H1 (cell line): ENCODE results near the gene GGTLC2. TPM values are rescaled to one million over a fixed set of nuclear protein-coding genes. Genes with fewer than 3 reads are reported as not detected.

ENCODE experiments used
- ASH2L ChIP-seq: fragments of 200-600, 300-600 bp; sonication (generic); IDR thresholded peaks from one replicate; pipeline ENCODE4 v1.7.1; 2017; ENCODE audit warnings: low read length
- FOSL1 ChIP-seq: IDR thresholded peaks from 2 replicates; pipeline ENCODE4 v1.6.1; 2011; ENCODE audit warnings: mild to moderate bottlenecking, low read depth, low read length, moderate library complexity; ENCODE audit not compliant: insufficient read depth
- HDAC2 ChIP-seq, 2 experiments: fragments of 300-600 bp in 1 of 2; sonication (generic) in 1 of 2; IDR thresholded peaks; 2 replicates each; pipeline ENCODE4 v1.6.1; 2011 to 2012; ENCODE audit warnings: low read depth in 2 of 2, low read length in 2 of 2, mild to moderate bottlenecking in 2 of 2, moderate library complexity in 2 of 2, borderline replicate concordance in 1 of 2, inconsistent platforms in 1 of 2
- SIN3A ChIP-seq, 2 experiments: IDR thresholded peaks in 1 of 2; conservative IDR thresholded peaks in 1 of 2; 2 replicates each; pipeline ENCODE4 v1.6.1; 2011 to 2012; ENCODE audit warnings: low read length in 2 of 2, improper control_type of control experiment in 1 of 2, low read depth in 1 of 2, mild to moderate bottlenecking in 1 of 2
- polyA plus RNA-seq, 7 experiments: library from polyadenylated mRNA; depleted of rRNA in 3 of 7; stranded (reverse) in 5 of 7; unstranded in 2 of 7; fragments of >200 nt in 5 of 7; fragments of 200-250 nt in 2 of 7; gene quantifications; 1 replicate in 5 of 7; 2 replicates in 1 of 7; 4 replicates in 1 of 7; pipeline versions ENCODE4 v1.2.1 to v1.2.3, GENCODE V29; 2011 to 2013; ENCODE audit warnings: missing spikeins in 2 of 7, mixed read lengths in 2 of 7
- total RNA-seq: library from RNA; stranded (reverse); fragmentation: NEBNext Ultra II Directional; extraction: Animal tissue kit (Norgen Biotek cat#: 25700); gene quantifications from 2 replicates; pipeline ENCODE4 v1.2.1, GENCODE V29; 2021
- TF ChIP-seq, protein P1 (sequence below): fragments of 300-600 bp; sonication (generic); IDR thresholded peaks from 2 replicates; pipeline ENCODE4 v1.7.1; 2012; ENCODE audit warnings: low read length, moderate library complexity, mild to moderate bottlenecking, inconsistent platforms; ENCODE audit not compliant: insufficient replicate concordance
- TF ChIP-seq, protein P2 (sequence below), 3 experiments: IDR thresholded peaks; 1 replicate in 2 of 3; 2 replicates in 1 of 3; pipeline versions ENCODE4 v1.5.1 to v1.6.1; 2011; ENCODE audit warnings: low read length in 3 of 3, mild to moderate bottlenecking in 3 of 3, inconsistent platforms in 2 of 3, low read depth in 1 of 3, moderate library complexity in 1 of 3; ENCODE audit not compliant: insufficient read depth in 1 of 3; ENCODE audit errors: control extremely low read depth in 1 of 3
- TF ChIP-seq, protein P3 (sequence below): IDR thresholded peaks from 2 replicates; pipeline ENCODE4 v1.6.1; 2012; ENCODE audit warnings: inconsistent platforms

GGTLC2 gene
- total and polyA plus RNA-seq, 2 of the 8 experiments (the other 6 are each of a cell fraction or from before 2014, with no cell fraction given): not detected

DNA sequence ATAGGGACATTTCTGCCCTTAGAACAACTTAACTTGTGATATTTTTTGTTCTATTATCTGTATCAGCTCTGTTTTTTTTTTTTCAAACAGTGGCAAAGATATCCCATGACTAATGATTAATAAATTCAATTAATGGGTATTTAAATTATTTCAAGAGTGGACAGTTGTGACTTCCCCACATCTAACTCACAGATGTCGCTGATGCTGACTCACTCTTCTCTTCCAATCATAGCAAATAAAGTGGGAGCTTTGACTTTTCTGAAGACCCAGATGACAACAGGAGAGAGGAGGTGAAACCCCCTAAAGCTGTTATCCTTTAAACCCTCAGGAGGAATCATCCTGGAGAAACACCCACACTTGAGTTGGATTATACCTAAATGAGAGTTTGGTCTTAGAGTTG, 27.1 kb downstream of the GGTLC2 start (continued):
- TF ChIP-seq, protein P1, sequence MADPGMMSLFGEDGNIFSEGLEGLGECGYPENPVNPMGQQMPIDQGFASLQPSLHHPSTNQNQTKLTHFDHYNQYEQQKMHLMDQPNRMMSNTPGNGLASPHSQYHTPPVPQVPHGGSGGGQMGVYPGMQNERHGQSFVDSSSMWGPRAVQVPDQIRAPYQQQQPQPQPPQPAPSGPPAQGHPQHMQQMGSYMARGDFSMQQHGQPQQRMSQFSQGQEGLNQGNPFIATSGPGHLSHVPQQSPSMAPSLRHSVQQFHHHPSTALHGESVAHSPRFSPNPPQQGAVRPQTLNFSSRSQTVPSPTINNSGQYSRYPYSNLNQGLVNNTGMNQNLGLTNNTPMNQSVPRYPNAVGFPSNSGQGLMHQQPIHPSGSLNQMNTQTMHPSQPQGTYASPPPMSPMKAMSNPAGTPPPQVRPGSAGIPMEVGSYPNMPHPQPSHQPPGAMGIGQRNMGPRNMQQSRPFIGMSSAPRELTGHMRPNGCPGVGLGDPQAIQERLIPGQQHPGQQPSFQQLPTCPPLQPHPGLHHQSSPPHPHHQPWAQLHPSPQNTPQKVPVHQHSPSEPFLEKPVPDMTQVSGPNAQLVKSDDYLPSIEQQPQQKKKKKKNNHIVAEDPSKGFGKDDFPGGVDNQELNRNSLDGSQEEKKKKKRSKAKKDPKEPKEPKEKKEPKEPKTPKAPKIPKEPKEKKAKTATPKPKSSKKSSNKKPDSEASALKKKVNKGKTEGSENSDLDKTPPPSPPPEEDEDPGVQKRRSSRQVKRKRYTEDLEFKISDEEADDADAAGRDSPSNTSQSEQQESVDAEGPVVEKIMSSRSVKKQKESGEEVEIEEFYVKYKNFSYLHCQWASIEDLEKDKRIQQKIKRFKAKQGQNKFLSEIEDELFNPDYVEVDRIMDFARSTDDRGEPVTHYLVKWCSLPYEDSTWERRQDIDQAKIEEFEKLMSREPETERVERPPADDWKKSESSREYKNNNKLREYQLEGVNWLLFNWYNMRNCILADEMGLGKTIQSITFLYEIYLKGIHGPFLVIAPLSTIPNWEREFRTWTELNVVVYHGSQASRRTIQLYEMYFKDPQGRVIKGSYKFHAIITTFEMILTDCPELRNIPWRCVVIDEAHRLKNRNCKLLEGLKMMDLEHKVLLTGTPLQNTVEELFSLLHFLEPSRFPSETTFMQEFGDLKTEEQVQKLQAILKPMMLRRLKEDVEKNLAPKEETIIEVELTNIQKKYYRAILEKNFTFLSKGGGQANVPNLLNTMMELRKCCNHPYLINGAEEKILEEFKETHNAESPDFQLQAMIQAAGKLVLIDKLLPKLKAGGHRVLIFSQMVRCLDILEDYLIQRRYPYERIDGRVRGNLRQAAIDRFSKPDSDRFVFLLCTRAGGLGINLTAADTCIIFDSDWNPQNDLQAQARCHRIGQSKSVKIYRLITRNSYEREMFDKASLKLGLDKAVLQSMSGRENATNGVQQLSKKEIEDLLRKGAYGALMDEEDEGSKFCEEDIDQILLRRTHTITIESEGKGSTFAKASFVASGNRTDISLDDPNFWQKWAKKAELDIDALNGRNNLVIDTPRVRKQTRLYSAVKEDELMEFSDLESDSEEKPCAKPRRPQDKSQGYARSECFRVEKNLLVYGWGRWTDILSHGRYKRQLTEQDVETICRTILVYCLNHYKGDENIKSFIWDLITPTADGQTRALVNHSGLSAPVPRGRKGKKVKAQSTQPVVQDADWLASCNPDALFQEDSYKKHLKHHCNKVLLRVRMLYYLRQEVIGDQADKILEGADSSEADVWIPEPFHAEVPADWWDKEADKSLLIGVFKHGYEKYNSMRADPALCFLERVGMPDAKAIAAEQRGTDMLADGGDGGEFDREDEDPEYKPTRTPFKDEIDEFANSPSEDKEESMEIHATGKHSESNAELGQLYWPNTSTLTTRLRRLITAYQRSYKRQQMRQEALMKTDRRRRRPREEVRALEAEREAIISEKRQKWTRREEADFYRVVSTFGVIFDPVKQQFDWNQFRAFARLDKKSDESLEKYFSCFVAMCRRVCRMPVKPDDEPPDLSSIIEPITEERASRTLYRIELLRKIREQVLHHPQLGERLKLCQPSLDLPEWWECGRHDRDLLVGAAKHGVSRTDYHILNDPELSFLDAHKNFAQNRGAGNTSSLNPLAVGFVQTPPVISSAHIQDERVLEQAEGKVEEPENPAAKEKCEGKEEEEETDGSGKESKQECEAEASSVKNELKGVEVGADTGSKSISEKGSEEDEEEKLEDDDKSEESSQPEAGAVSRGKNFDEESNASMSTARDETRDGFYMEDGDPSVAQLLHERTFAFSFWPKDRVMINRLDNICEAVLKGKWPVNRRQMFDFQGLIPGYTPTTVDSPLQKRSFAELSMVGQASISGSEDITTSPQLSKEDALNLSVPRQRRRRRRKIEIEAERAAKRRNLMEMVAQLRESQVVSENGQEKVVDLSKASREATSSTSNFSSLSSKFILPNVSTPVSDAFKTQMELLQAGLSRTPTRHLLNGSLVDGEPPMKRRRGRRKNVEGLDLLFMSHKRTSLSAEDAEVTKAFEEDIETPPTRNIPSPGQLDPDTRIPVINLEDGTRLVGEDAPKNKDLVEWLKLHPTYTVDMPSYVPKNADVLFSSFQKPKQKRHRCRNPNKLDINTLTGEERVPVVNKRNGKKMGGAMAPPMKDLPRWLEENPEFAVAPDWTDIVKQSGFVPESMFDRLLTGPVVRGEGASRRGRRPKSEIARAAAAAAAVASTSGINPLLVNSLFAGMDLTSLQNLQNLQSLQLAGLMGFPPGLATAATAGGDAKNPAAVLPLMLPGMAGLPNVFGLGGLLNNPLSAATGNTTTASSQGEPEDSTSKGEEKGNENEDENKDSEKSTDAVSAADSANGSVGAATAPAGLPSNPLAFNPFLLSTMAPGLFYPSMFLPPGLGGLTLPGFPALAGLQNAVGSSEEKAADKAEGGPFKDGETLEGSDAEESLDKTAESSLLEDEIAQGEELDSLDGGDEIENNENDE: no peak
- no peak for TF ChIP-seq FOSL1
- TF ChIP-seq HDAC2 (IDR thresholded peaks at IDR 0.05; ENCODE audit: borderline replicate concordance in 1 of 2, low read depth in 2 of 2, low read length in 2 of 2): no peak
- no peak for TF ChIP-seq SIN3A (conservative IDR thresholded peaks at IDR 0.05 in 1 of 2, IDR thresholded peaks at IDR 0.05 in 1 of 2; ENCODE audit: low read depth in 1 of 2, low read length in 2 of 2)
- TF ChIP-seq, protein P2, sequence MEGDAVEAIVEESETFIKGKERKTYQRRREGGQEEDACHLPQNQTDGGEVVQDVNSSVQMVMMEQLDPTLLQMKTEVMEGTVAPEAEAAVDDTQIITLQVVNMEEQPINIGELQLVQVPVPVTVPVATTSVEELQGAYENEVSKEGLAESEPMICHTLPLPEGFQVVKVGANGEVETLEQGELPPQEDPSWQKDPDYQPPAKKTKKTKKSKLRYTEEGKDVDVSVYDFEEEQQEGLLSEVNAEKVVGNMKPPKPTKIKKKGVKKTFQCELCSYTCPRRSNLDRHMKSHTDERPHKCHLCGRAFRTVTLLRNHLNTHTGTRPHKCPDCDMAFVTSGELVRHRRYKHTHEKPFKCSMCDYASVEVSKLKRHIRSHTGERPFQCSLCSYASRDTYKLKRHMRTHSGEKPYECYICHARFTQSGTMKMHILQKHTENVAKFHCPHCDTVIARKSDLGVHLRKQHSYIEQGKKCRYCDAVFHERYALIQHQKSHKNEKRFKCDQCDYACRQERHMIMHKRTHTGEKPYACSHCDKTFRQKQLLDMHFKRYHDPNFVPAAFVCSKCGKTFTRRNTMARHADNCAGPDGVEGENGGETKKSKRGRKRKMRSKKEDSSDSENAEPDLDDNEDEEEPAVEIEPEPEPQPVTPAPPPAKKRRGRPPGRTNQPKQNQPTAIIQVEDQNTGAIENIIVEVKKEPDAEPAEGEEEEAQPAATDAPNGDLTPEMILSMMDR (IDR thresholded peaks at IDR 0.05; ENCODE audit: control extremely low read depth in 1 of 3, insufficient read depth in 1 of 3, low read depth in 1 of 3, low read length in 3 of 3): no peak
- no peak for TF ChIP-seq ASH2L
- TF ChIP-seq, protein P3, sequence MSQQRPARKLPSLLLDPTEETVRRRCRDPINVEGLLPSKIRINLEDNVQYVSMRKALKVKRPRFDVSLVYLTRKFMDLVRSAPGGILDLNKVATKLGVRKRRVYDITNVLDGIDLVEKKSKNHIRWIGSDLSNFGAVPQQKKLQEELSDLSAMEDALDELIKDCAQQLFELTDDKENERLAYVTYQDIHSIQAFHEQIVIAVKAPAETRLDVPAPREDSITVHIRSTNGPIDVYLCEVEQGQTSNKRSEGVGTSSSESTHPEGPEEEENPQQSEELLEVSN: no peak
